Liver (tissue), 9 donors: ENCODE results near the gene TBC1D9. TPM values are rescaled to one million over a fixed set of nuclear protein-coding genes. Genes with fewer than 3 reads are reported as not detected.

Experiments used
- DNase-seq: peaks from one replicate; pipeline ENCODE4 v3.0.0-alpha.2; 2017; ENCODE audit warnings: low spot score
- H3K27ac ChIP-seq, 2 donors: one replicate each; pipeline ENCODE4 v1.7.0; 2013; ENCODE audit warnings: inconsistent platforms in 2 of 2, low read length in 2 of 2, control low read depth in 1 of 2, low read depth in 1 of 2, mild to moderate bottlenecking in 1 of 2
- H3K27me3 ChIP-seq, 4 donors: one replicate each; pipeline versions ENCODE4 v1.6.1 to v1.7.0; 2013; ENCODE audit warnings: low read length in 3 of 4, inconsistent platforms in 1 of 4, mild to moderate bottlenecking in 1 of 4, moderate library complexity in 1 of 4; ENCODE audit not compliant: control insufficient read depth in 4 of 4, insufficient read depth in 4 of 4
- H3K36me3 ChIP-seq, 4 donors: one replicate each; pipeline versions ENCODE4 v1.6.1 to v1.7.0; 2013; ENCODE audit warnings: low read length in 3 of 4, mild to moderate bottlenecking in 3 of 4, low read depth in 1 of 4, moderate library complexity in 1 of 4; ENCODE audit not compliant: control insufficient read depth in 4 of 4, insufficient read depth in 3 of 4
- H3K4me1 ChIP-seq, 4 donors: one replicate each; pipeline versions ENCODE4 v1.6.1 to v1.7.0; 2013; ENCODE audit warnings: low read length in 3 of 4, mild to moderate bottlenecking in 3 of 4, moderate library complexity in 1 of 4; ENCODE audit not compliant: control insufficient read depth in 4 of 4, insufficient read depth in 4 of 4
- H3K4me3 ChIP-seq, 3 donors: one replicate each; pipeline versions ENCODE4 v1.6.1 to v1.7.0; 2013; ENCODE audit warnings: low read length in 3 of 3, control low read depth in 1 of 3, low read depth in 1 of 3, mild to moderate bottlenecking in 1 of 3
- H3K9ac ChIP-seq, 2 donors: one replicate each; pipeline ENCODE4 v1.7.0; 2013; ENCODE audit warnings: low read length in 2 of 2, mild to moderate bottlenecking in 2 of 2, moderate library complexity in 2 of 2, control low read depth in 1 of 2, low read depth in 1 of 2
- H3K9me3 ChIP-seq, 4 donors: one replicate each; pipeline versions ENCODE4 v1.6.1 to v1.7.0; 2013; ENCODE audit warnings: low read length in 3 of 4; ENCODE audit not compliant: control insufficient read depth in 4 of 4
- CTCF ChIP-seq: fragments of 150-350 bp; IDR thresholded peaks from 2 replicates; pipeline ENCODE4 v1.5.1; 2017; ENCODE audit warnings: improper control_type of control experiment, low read depth, low read length; ENCODE audit not compliant: missing input control
- EGR1 ChIP-seq, 2 donors: IDR thresholded peaks; 2 replicates each; pipeline ENCODE4 v1.6.1; 2016 to 2018; ENCODE audit warnings: antibody characterized with exemption in 2 of 2, low read depth in 2 of 2
- FOXA1 ChIP-seq: IDR thresholded peaks from 2 replicates; pipeline ENCODE4 v1.6.1; 2016; ENCODE audit warnings: antibody characterized with exemption
- GABPA ChIP-seq, 2 donors: IDR thresholded peaks in 1 of 2; conservative IDR thresholded peaks in 1 of 2; 2 replicates each; pipeline ENCODE4 v1.6.1; 2016; ENCODE audit warnings: antibody characterized with exemption in 2 of 2, mild to moderate bottlenecking in 1 of 2, moderate library complexity in 1 of 2
- HNF4A ChIP-seq, 2 donors: conservative IDR thresholded peaks; 2 replicates each; pipeline ENCODE4 v1.6.1; 2016; ENCODE audit warnings: antibody characterized with exemption in 2 of 2, mild to moderate bottlenecking in 2 of 2
- HNF4G ChIP-seq: IDR thresholded peaks from 2 replicates; pipeline ENCODE4 v1.6.1; 2016; ENCODE audit warnings: antibody characterized with exemption
- JUND ChIP-seq, 2 donors: IDR thresholded peaks; 2 replicates each; pipeline ENCODE4 v1.6.1; 2016; ENCODE audit warnings: antibody characterized with exemption in 2 of 2
- MAX ChIP-seq: IDR thresholded peaks from 2 replicates; pipeline ENCODE4 v1.6.1; 2016; ENCODE audit warnings: antibody characterized with exemption
- REST ChIP-seq: IDR thresholded peaks from 2 replicates; pipeline ENCODE4 v1.6.1; 2016; ENCODE audit warnings: antibody characterized with exemption, mild to moderate bottlenecking
- RXRA ChIP-seq, 2 donors: IDR thresholded peaks; 2 replicates each; pipeline ENCODE4 v1.6.1; 2017 to 2018; ENCODE audit warnings: antibody characterized with exemption in 2 of 2, mild to moderate bottlenecking in 1 of 2
- SP1 ChIP-seq: IDR thresholded peaks from 2 replicates; pipeline ENCODE4 v1.6.1; 2018; ENCODE audit warnings: antibody characterized with exemption, mild to moderate bottlenecking
- YY1 ChIP-seq: IDR thresholded peaks from 2 replicates; pipeline ENCODE4 v1.6.1; 2016; ENCODE audit warnings: antibody characterized with exemption, mild to moderate bottlenecking
- WGBS: extraction: QIAGEN DNeasy Blood & Tissue Kit; methylation state at CpG from one replicate; pipeline ENCODE4 v1.1.7; 2013; 5-methylcytosine and 5-hydroxymethylcytosine counted together
- polyA plus RNA-seq, 2 donors: library from polyadenylated mRNA; stranded (reverse) in 1 of 2; unstranded in 1 of 2; fragments of 200-250 nt in 1 of 2; fragments of >200 nt in 1 of 2; fragmentation: Nextera tagmentation in 1 of 2; extraction: Ambion mirVana in 1 of 2; gene quantifications; one replicate each; pipeline versions ENCODE4 v1.2.1 to v1.2.3, GENCODE V29; 2013 to 2015
- total RNA-seq, 2 donors: library from RNA; depleted of rRNA; stranded (reverse); fragments of >200 nt; gene quantifications; one replicate each; pipeline ENCODE4 v1.2.3, GENCODE V29; 2014
- donor health status: healthy.
- donor health status: healthy.
- donor health status: healthy.
- donor health status: healthy.
- donor health status: healthy.

Gene TBC1D9
- total and polyA plus RNA-seq, 4 donors, result 1.4 to 8.5 (median 6.3) TPM

- no peaks in the 10 kb centered on the region for H3K27me3 ChIP-seq
These were observed 18.8 kb upstream of the TBC1D9 start for GRCh38 chr4:140774956-140775355.

GRCh38 chr4:140774510-140774909, 18.3 kb upstream of the TBC1D9 start:
- 91% methylated on average over 6 of the region's 6 CpGs for WGBS
- no peak for DNase-seq
- Histone ChIP-seq H3K36me3 (no peaks in the 10 kb centered on the region), H3K9me3 (no peaks in the 10 kb centered on the region), H3K27ac (no peak overlapping the region), H3K4me1 (no peaks in the 10 kb centered on the region), H3K9ac (no peak overlapping the region), H3K4me3 (no peak overlapping the region), H3K27me3 (no peaks in the 10 kb centered on the region)
- TF ChIP-seq CTCF, result no peak

More at GRCh38 chr4:140774956-140775355, 18.8 kb upstream of the TBC1D9 start:
- DNase-seq, result no peak
- TF ChIP-seq YY1 (no peak), EGR1 (IDR thresholded peaks at IDR 0.05; ENCODE audit: low read depth in 2 of 2) (no peak), HNF4G (no peak), CTCF (no peak), REST (no peak), FOXA1 (no peak), JUND (IDR thresholded peaks at IDR 0.05) (no peak), SP1 (no peak), HNF4A (conservative IDR thresholded peaks at IDR 0.05) (no peak), GABPA (IDR thresholded peaks at IDR 0.05 in 1 of 2, conservative IDR thresholded peaks at IDR 0.05 in 1 of 2) (no peak), RXRA (IDR thresholded peaks at IDR 0.05) (no peak), MAX (no peak)
- no peak overlapping the region for H3K27ac ChIP-seq
- H3K9ac ChIP-seq, result no peak overlapping the region
- no peaks in the 10 kb centered on the region for H3K4me1 ChIP-seq
- no peak overlapping the region for H3K4me3 ChIP-seq
- no peaks in the 10 kb centered on the region for H3K36me3 ChIP-seq
- no peaks in the 10 kb centered on the region for H3K9me3 ChIP-seq
